ENCODE measurements around the gene GASK1A.

GRCh38 chr3:42960786-42961185 is 18.3 kb upstream of the GASK1A start:
- TF ChIP-seq CTCF (IDR thresholded peaks at IDR 0.05) (no peak), POLR2A (IDR thresholded peaks at IDR 0.05) (no peak), POLR2AphosphoS5 (IDR thresholded peaks at IDR 0.05) (no peak)

Data from breast epithelium (tissue), 3 donors.